Stomach smooth muscle (tissue), 2 donors: Measurements from ENCODE around the gene SLC43A2.
A peak's percentile ranks its signal among the peaks of the same experiment; 100 is the strongest.

Experiments
- H3K27ac ChIP-seq: one replicate; pipeline ENCODE4 v1.7.0; 2013; ENCODE audit warnings: mild to moderate bottlenecking, low read length, inconsistent platforms
- H3K27me3 ChIP-seq, 2 donors: one replicate each; pipeline ENCODE4 v1.7.0; 2013; ENCODE audit warnings: low read length in 2 of 2; ENCODE audit not compliant: insufficient read depth in 2 of 2, control insufficient read depth in 1 of 2
- H3K36me3 ChIP-seq, 2 donors: one replicate each; pipeline ENCODE4 v1.7.0; 2013; ENCODE audit warnings: low read length in 2 of 2; ENCODE audit not compliant: control insufficient read depth in 2 of 2, insufficient read depth in 2 of 2
- H3K4me1 ChIP-seq: one replicate; pipeline ENCODE4 v1.7.0; 2013; ENCODE audit warnings: low read length; ENCODE audit not compliant: control insufficient read depth, insufficient read depth
- H3K4me3 ChIP-seq, 2 donors: one replicate each; pipeline ENCODE4 v1.7.0; 2013; ENCODE audit warnings: low read length in 2 of 2
- H3K9ac ChIP-seq, 2 donors: one replicate each; pipeline ENCODE4 v1.7.0; 2013; ENCODE audit warnings: low read length in 2 of 2, mild to moderate bottlenecking in 1 of 2
- H3K9me3 ChIP-seq, 2 donors: one replicate each; pipeline ENCODE4 v1.7.0; 2013; ENCODE audit warnings: low read length in 2 of 2; ENCODE audit not compliant: control insufficient read depth in 2 of 2
- donor health status: healthy.
- donor health status: Pancreatic carcinoma.

The SLC43A2 gene

GRCh38 chr17:1584167-1584566 lies 44.5 kb downstream of the SLC43A2 start:
- Histone ChIP-seq H3K27ac (no peak overlapping the region), H3K4me1 (no peaks in the 10 kb centered on the region)

DNA sequence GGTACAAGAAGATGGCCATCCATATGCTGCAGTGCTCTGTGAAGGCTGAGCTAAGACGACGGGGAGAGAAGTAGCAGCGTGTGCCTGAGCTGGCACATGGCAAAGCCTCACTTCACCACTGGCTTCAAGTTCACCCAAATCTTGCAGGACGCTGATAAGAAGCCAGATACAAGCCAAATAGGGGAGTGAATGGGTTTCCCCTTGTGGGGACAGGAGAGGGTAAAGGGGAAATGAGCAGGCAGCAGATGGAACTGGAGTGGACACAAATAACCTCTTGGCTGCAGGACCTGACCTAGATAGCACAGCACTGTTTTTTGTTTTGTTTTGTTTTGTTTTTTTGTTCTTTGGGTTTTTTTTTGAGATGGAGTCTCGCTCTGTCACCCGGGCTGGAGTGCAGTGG lies 45.1 kb downstream of the SLC43A2 start:
- no peaks in the 10 kb centered on the region for H3K27me3 ChIP-seq
- no peak overlapping the region for H3K4me3 ChIP-seq
- H3K27ac ChIP-seq = no peak overlapping the region
- no peak overlapping the region for H3K9ac ChIP-seq
- H3K4me1 ChIP-seq = no peaks in the 10 kb centered on the region
- no peaks in the 10 kb centered on the region for H3K9me3 ChIP-seq
- H3K36me3 ChIP-seq = peaks cover 2 to 3% of the 10 kb centered on the region in 2 donors

More at GRCh38 chr17:1584167-1584566, 44.5 kb downstream of the SLC43A2 start:
- no peaks in the 10 kb centered on the region for H3K9me3 ChIP-seq
- H3K9ac ChIP-seq = no peak overlapping the region
- peaks cover 2 to 3% of the 10 kb centered on the region in 2 donors for H3K36me3 ChIP-seq
- H3K27me3 ChIP-seq = no peaks in the 10 kb centered on the region
- no peak overlapping the region for H3K4me3 ChIP-seq

DNA sequence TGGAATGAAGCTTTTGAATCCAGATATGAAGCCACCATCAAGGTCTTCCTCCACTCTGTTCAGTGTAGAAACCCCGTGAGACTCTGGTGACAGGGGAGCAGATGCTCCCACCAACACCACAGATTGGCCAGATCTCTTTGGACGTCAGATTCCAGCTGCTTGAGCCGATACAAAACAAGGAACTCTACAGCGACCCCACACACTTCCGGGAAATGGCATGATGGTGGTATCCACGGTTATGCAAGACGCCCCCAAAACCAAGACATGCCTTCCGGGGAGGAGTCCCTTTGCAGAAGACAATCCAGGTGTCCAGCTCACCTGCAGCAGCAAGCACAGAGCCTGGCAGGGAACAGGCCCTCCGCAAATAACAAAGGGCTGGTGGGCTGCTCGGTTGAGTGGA lies 46.3 kb downstream of the SLC43A2 start:
- no peak overlapping the region for H3K27ac ChIP-seq
- H3K4me1 ChIP-seq = peaks cover 8% of the 10 kb centered on the region
- H3K36me3 ChIP-seq = peaks cover 2 to 3% of the 10 kb centered on the region in 2 donors
- no peaks in the 10 kb centered on the region for H3K9me3 ChIP-seq
- no peak overlapping the region for H3K9ac ChIP-seq
- no peak overlapping the region for H3K4me3 ChIP-seq
- H3K27me3 ChIP-seq = no peaks in the 10 kb centered on the region

- Histone ChIP-seq H3K36me3 (peaks cover 2 to 3% of the 10 kb centered on the region in 2 donors), H3K4me1 (peaks cover 17% of the 10 kb centered on the region), H3K27ac (no peak overlapping the region), H3K27me3 (no peaks in the 10 kb centered on the region), H3K9ac (no peak overlapping the region), H3K4me3 (no peak overlapping the region), H3K9me3 (no peaks in the 10 kb centered on the region)
Observed at GRCh38 chr17:1580979-1581676, 47.5 kb downstream of the SLC43A2 start.

DNA sequence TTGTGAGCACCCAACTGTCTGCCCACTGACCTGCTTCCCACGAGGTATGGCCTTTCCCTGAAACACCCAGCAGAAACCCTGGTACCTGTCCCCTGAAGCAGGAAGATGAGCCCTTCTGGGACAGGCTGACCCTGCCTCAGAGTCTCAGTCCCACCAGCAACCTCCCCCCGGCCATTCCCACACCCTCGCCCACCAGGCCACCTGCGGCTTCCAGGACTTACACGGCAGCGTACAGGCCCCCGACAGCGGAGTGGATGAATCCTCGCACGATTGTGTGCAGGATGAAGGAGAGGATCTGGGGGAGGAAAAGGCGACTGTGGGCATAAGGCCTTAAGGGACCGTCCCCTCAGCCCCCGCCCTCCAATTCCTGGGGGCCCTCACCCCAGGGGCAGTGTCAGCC lies 50.6 kb downstream of the SLC43A2 start:
- peak overlapping the region; percentile 54 to 64 for H3K9ac ChIP-seq
- H3K4me3 ChIP-seq = no peak overlapping the region
- H3K4me1 ChIP-seq = peaks cover 29% of the 10 kb centered on the region
- peaks cover 0 to 2% of the 10 kb centered on the region in 2 donors for H3K36me3 ChIP-seq
- peak overlapping the region; percentile 85 for H3K27ac ChIP-seq
- H3K27me3 ChIP-seq = no peaks in the 10 kb centered on the region
- no peaks in the 10 kb centered on the region for H3K9me3 ChIP-seq

DNA sequence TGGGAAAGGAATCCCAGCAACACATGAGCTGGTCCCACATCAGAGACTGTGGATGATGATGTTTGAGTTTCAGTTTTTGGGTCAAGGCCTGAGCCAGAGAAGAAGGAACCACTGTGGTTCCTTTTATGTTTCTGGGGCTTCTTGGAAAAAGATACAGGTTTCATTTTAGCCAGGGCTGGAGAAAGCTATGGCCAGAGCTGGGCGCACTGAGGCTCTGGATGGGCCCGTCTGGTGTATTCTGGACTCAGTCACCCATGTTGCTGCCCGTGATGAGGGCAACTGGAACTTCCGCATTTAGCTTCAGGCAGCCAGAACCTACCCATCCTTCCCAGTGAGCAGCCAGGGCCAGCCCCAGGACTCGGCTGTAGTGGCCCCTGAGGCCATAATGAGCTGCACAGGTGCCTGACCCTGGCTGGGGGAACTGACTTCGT lies 51.0 kb downstream of the SLC43A2 start:
- Histone ChIP-seq H3K4me1 (peaks cover 29% of the 10 kb centered on the region), H3K36me3 (peaks cover 0 to 2% of the 10 kb centered on the region in 2 donors), H3K4me3 (peak overlapping the region; percentile 22 to 40), H3K9me3 (no peaks in the 10 kb centered on the region), H3K27me3 (no peaks in the 10 kb centered on the region), H3K9ac (peak overlapping the region; percentile 54 to 64), H3K27ac (peak overlapping the region; percentile 85)

- Histone ChIP-seq H3K27me3 (no peaks in the 10 kb centered on the region), H3K4me1 (peaks cover 29% of the 10 kb centered on the region), H3K36me3 (peaks cover 0 to 2% of the 10 kb centered on the region in 2 donors), H3K9ac (peak overlapping the region; percentile 54 to 64), H3K27ac (peak overlapping the region; percentile 85), H3K4me3 (peak overlapping the region; percentile 22 to 40), H3K9me3 (no peaks in the 10 kb centered on the region)
Observed at GRCh38 chr17:1577182-1577581, 51.5 kb downstream of the SLC43A2 start.

- Histone ChIP-seq H3K27me3 (no peaks in the 10 kb centered on the region), H3K9me3 (no peaks in the 10 kb centered on the region), H3K36me3 (peaks cover 0 to 2% of the 10 kb centered on the region in 2 donors), H3K4me1 (peaks cover 29% of the 10 kb centered on the region), H3K9ac (no peak overlapping the region), H3K27ac (no peak overlapping the region), H3K4me3 (no peak overlapping the region)
Observed at GRCh38 chr17:1576500-1576899, 52.1 kb downstream of the SLC43A2 start.

DNA sequence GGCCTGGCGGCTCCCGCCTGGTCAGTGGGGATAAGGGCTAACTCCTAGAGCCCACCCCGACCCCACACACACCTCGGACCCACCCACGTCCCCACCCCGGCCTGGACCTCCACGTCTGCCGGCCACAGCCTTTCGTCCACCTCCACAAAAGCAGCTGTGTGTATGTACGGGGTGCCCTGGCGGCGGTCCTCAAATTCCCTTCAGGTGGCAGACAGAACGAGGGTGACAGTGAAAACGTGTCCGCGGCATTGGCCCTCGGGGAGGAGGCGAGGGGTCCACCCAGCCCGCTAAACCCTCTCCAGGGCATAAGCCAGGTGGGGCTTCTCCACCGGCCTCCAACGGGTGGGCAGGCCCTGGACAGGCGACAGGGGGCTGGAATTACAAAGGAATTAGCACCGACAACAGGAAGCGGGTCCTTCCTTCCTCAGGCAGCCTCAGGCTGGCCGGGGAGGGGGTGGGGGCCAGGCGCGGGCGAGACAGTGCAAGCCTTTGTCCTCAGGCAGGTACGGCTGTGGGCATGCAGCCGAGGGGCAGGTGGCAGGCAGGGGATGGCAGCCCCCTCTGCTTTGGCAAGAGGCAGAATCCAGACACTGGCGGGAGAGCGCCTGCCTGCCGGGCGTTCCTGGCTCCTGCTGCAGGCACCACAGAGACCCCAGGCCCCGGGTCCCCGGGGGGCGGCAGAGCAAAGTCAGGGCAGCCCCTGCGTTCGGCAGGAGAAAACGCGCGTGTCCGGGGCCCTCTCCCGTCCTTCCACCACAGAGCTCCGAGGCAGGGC lies 53.8 kb downstream of the SLC43A2 start:
- Histone ChIP-seq H3K27me3 (no peaks in the 10 kb centered on the region), H3K36me3 (no peaks in the 10 kb centered on the region), H3K4me1 (peaks cover 29% of the 10 kb centered on the region), H3K4me3 (no peak overlapping the region), H3K27ac (peak overlapping the region; percentile 24), H3K9me3 (no peaks in the 10 kb centered on the region), H3K9ac (no peak overlapping the region)

GRCh38 chr17:1573932-1574696 lies 54.5 kb downstream of the SLC43A2 start:
- Histone ChIP-seq H3K4me1 (peaks cover 29% of the 10 kb centered on the region), H3K9ac (peak overlapping the region; percentile 29 to 32), H3K36me3 (no peaks in the 10 kb centered on the region), H3K27me3 (peaks cover 0 to 3% of the 10 kb centered on the region in 2 donors), H3K9me3 (no peaks in the 10 kb centered on the region), H3K27ac (peak overlapping the region; percentile 55), H3K4me3 (no peak overlapping the region)
